Psoas muscle (tissue), 8 donors: Measurements from ENCODE around the gene CRHR2. TPM values are rescaled to one million over a fixed set of nuclear protein-coding genes. Genes with fewer than 3 reads are reported as not detected.

Experiments used
- ATAC-seq, 4 donors: fragments of 200-7000 bp; cut with Tn5 transposase; one replicate each; pipeline ENCODE4 v1.9.1; 2020; ENCODE audit warnings: moderate library complexity in 3 of 4, mild to moderate bottlenecking in 2 of 4
- DNase-seq, 2 donors: peaks; one replicate each; pipeline ENCODE4 v3.0.0-alpha.2; 2020
- H3K27ac ChIP-seq: fragments of 200-600 bp; one replicate; pipeline ENCODE4 v1.8.0; 2022
- H3K27me3 ChIP-seq, 3 donors: fragments of 200-600 bp in 1 of 3; one replicate each; pipeline versions ENCODE4 v1.6.1 to v1.8.0; 2013 to 2022; ENCODE audit warnings: low read length in 2 of 3, mild to moderate bottlenecking in 2 of 3, moderate library complexity in 1 of 3; ENCODE audit not compliant: insufficient read depth in 3 of 3
- H3K36me3 ChIP-seq, 2 donors: fragments of 200-600 bp in 1 of 2; one replicate each; pipeline versions ENCODE4 v1.6.1 to v1.8.0; 2013 to 2022; ENCODE audit warnings: low read depth in 1 of 2, mild to moderate bottlenecking in 1 of 2, moderate library complexity in 1 of 2; ENCODE audit not compliant: insufficient read depth in 1 of 2
- H3K4me1 ChIP-seq: fragments of 200-600 bp; one replicate; pipeline ENCODE4 v1.8.0; 2022
- H3K4me3 ChIP-seq: fragments of 200-600 bp; one replicate; pipeline ENCODE4 v1.8.0; 2022; ENCODE audit warnings: mild to moderate bottlenecking
- H3K9me3 ChIP-seq: fragments of 200-600 bp; one replicate; pipeline ENCODE4 v1.8.0; 2022
- CTCF ChIP-seq: fragments of 200-600 bp; IDR thresholded peaks from one replicate; pipeline ENCODE4 v1.8.0; 2022; ENCODE audit warnings: antibody characterized with exemption
- WGBS, 3 donors: extraction: QIAGEN DNeasy Blood & Tissue Kit; methylation state at CpG; one replicate each; pipeline versions ENCODE4 v1.1.6 to v1.1.7; 2013; 5-methylcytosine and 5-hydroxymethylcytosine counted together
- intact Hi-C, 2 donors: fragments of 100-400 bp; cut with DNase I; formaldehyde crosslinking; loops; one replicate each; pipeline versions ENCODE4 v1.11.0 to v1.14.2; 2022
- polyA plus RNA-seq, 3 donors: library from polyadenylated mRNA; stranded (reverse); fragments of 200-250 nt; gene quantifications; one replicate each; pipeline ENCODE4 v1.2.3, GENCODE V29; 2013
- total RNA-seq, 4 donors: library from RNA; stranded (reverse); fragmentation: NEBNext Ultra II Directional in 2 of 4; extraction: Animal tissue kit (Norgen Biotek cat#: 25700) in 2 of 4; gene quantifications; one replicate each; pipeline versions ENCODE4 v1.2.1 to v1.2.4, GENCODE V29; 2021 to 2023
- donor health status: healthy with polysubstance abuse.
- donor health status: DM: no; HTN: no; CAD: no; lungs with moderate emphysema.
- donor health status: Bipolar disorder and iron deficiency.
- donor health status: healthy.
- donor health status: DM: yes; HTN: yes; CAD: no.
- donor health status: DM: no; HTN: no; CAD: no.
- donor health status: DM: no; HTN: no; CAD: no.
- donor health status: DM: yes; HTN: yes; CAD: no.

Gene CRHR2
- total and polyA plus RNA-seq, 7 donors, result 0.09 to 1.3 (median 0.34) TPM

- peak; percentile 64 to 76 for DNase-seq
- Histone ChIP-seq H3K36me3 (no peaks in the 10 kb centered on the region), H3K4me1 (peaks cover 21% of the 10 kb centered on the region), H3K27me3 (no peaks in the 10 kb centered on the region), H3K4me3 (no peak overlapping the region), H3K9me3 (no peaks in the 10 kb centered on the region), H3K27ac (no peak overlapping the region)
- intact Hi-C loops, result no loop called here
- WGBS, 3 donors, result 68 to 70% (median 69%) methylated on average over 3 of the region's 3 CpGs
- TF ChIP-seq CTCF, result no peak
- ATAC-seq, result peak in 2 of 4 donors; percentile 30 to 45
Measured at GRCh38 chr7:30708983-30709382, 26.7 kb upstream of the CRHR2 start.

- H3K4me1 ChIP-seq, result peaks cover 21% of the 10 kb centered on the region
- ATAC-seq (no peak), DNase-seq (no peak)
- TF ChIP-seq CTCF, result no peak
- H3K4me3 ChIP-seq, result no peak overlapping the region
- WGBS, 3 donors, result 44 to 79% (median 70%) methylated on average over 4 of the region's 4 CpGs
- no peak overlapping the region for H3K27ac ChIP-seq
- intact Hi-C loops, result no loop called here
- H3K36me3 ChIP-seq, result no peaks in the 10 kb centered on the region
- H3K9me3 ChIP-seq, result no peaks in the 10 kb centered on the region
- H3K27me3 ChIP-seq, result no peaks in the 10 kb centered on the region
Measured at GRCh38 chr7:30708412-30708811, 26.2 kb upstream of the CRHR2 start.

DNA sequence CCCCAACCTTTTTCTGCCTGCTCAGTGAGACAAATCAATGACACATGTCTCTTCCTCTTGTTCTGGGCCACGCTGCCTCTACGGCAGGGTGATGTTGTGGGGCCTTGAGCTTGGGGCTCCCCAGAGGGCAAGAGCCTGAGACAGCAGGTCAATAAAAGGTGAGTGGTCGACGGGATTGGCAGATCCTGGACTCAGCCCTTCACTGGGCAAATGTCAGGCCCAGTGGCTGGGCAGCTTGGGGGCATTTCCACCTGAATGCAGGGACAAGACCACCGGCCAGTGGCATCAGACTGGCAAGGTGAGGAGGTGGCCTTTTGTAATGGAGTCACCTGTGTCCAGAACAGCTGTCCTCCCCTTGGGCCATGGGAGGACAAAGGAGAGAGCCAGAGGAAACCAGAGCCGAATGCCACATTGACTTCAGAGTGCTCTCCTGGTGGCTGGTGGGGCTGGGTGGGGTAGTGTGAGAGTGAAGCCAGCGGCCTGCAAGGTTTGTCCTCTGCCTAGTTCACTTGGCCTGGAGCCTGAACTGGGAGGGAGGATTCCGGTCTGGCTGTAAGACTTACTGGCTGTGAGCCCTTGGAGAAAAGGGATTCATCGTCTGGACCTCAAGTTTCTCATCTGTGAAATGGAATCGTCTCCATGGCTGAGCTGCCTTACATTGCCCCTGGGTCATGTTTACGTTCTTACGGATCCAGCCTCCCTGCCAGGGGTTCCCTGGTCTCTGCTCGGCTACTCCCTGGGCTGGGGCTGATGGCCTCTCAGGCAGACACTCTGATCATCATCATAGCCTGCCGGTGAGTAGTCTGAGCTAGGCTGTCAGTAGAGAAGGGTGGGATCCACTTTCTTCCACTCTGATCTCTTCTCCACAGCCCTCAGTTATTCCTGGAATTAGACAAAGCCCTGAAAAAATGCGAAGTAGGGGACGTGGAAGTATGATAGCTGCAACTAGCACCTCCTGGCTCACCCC lies 25.4 kb upstream of the CRHR2 start:
- intact Hi-C loops, result no loop called here
- no peak for TF ChIP-seq CTCF
- 32 to 51% (median 38%) methylated on average over 16 of the region's 16 CpGs for WGBS, 3 donors
- Histone ChIP-seq H3K27me3 (no peaks in the 10 kb centered on the region), H3K4me3 (no peak overlapping the region), H3K36me3 (no peaks in the 10 kb centered on the region), H3K4me1 (peaks cover 21% of the 10 kb centered on the region), H3K9me3 (no peaks in the 10 kb centered on the region), H3K27ac (peak overlapping the region; percentile 47)
- ATAC-seq (peak; percentile 49 to 68 (median 60)), DNase-seq (peak; percentile 69 to 79)

GRCh38 chr7:30706908-30707307 lies 24.7 kb upstream of the CRHR2 start:
- Histone ChIP-seq H3K4me3 (no peak overlapping the region), H3K27ac (no peak overlapping the region), H3K9me3 (no peaks in the 10 kb centered on the region), H3K4me1 (peaks cover 21% of the 10 kb centered on the region), H3K36me3 (no peaks in the 10 kb centered on the region), H3K27me3 (no peaks in the 10 kb centered on the region)
- ATAC-seq (no peak), DNase-seq (no peak)
- WGBS, 3 donors, result 79 to 88% (median 82%) methylated on average over 6 of the region's 6 CpGs
- TF ChIP-seq CTCF, result no peak
- intact Hi-C loops, result no loop called here
